Measurements from ENCODE around the gene ATAT1. TPM values are rescaled to one million over a fixed set of nuclear protein-coding genes. Genes with fewer than 3 reads are reported as not detected.
A peak's percentile ranks its signal among the peaks of the same experiment; 100 is the strongest.

ATAT1 gene
- total and polyA plus RNA-seq, 9 of the 15 experiments (the other 6 are each of a cell fraction or from before 2014, with no cell fraction given): 0.65 to 5.8 (median 1.6) TPM

DNA sequence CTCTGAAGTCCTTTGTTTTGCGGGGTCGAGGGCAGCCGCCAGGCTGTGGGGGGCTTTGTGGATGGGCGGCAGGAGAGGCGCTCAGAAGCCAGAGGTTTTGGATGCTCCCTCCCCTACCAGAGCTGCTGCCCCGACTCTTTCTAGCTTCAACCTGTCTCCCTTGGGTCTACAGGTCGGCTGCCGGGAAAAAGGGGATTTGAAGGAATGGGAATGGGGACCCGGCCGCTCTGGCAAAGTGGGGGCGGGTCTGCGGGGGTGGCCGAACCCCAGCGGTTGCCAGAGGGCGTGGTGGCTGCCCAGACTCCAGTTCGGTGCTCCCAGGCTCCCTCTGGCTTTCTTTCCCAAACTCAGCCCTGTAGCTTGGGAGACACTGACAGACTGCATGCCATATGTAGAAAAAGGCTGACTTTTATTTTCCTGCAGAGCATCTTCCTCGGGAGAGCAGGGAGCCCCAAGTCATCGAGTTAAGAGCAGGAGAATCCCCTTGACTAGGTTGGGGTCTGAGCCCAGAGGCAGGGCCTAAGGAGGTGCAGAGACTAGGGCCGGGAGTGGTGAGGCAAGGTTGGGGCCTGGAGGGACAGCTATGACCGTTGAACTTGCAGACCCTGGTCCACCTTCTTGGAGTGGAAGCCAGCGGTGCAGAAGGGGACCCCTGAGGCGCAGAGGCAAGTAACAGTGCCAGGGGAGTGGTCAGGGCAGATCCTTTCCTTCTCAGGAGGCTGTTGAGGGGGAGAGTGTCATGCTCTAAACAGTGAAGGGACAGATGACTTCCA lies 61.2 kb downstream of the ATAT1 start (continued):
- TF ChIP-seq NRF1 (conservative IDR thresholded peaks at IDR 0.05 in 1 of 2, IDR thresholded peaks at IDR 0.05 in 1 of 2) (no peak), THAP7 (CRISPR knock-in tag; IDR thresholded peaks at IDR 0.05) (0 out of 2 replicates have a peak, but pooled peaks have one; percentile 40), ZFX (CRISPR knock-in tag; IDR thresholded peaks at IDR 0.05) (no peak), RFX7 (CRISPR knock-in tag; IDR thresholded peaks at IDR 0.05) (no peak), SP2 (IDR thresholded peaks at IDR 0.05; ENCODE audit: extremely low read depth, low read depth, low read length, poor library complexity, severe bottlenecking) (no peak), TRIM28 (IDR thresholded peaks at IDR 0.05) (no peak), ZNF511 (CRISPR knock-in tag; IDR thresholded peaks at IDR 0.05) (0 out of 2 replicates have a peak, but pooled peaks have one; percentile 5), RBFOX2 (IDR thresholded peaks at IDR 0.05; ENCODE audit: low read depth, low read length) (peak; percentile 7), ETS2 (tag; IDR thresholded peaks at IDR 0.05; ENCODE audit: borderline replicate concordance, poor library complexity, severe bottlenecking) (no peak), CCAR2 (IDR thresholded peaks at IDR 0.05; ENCODE audit: low read depth, low read length) (no peak), ZBTB33 (CRISPR knock-in tag; IDR thresholded peaks at IDR 0.05) (no peak), HIVEP1 (CRISPR knock-in tag; IDR thresholded peaks at IDR 0.05) (no peak), CHD1 (IDR thresholded peaks at IDR 0.05; ENCODE audit: low read length) (peak; percentile 65), TFAP4 (CRISPR knock-in tag; IDR thresholded peaks at IDR 0.05; ENCODE audit: borderline replicate concordance) (no peak; the same call in 1 of the 2 replicates)
- TF ChIP-seq, protein P1, sequence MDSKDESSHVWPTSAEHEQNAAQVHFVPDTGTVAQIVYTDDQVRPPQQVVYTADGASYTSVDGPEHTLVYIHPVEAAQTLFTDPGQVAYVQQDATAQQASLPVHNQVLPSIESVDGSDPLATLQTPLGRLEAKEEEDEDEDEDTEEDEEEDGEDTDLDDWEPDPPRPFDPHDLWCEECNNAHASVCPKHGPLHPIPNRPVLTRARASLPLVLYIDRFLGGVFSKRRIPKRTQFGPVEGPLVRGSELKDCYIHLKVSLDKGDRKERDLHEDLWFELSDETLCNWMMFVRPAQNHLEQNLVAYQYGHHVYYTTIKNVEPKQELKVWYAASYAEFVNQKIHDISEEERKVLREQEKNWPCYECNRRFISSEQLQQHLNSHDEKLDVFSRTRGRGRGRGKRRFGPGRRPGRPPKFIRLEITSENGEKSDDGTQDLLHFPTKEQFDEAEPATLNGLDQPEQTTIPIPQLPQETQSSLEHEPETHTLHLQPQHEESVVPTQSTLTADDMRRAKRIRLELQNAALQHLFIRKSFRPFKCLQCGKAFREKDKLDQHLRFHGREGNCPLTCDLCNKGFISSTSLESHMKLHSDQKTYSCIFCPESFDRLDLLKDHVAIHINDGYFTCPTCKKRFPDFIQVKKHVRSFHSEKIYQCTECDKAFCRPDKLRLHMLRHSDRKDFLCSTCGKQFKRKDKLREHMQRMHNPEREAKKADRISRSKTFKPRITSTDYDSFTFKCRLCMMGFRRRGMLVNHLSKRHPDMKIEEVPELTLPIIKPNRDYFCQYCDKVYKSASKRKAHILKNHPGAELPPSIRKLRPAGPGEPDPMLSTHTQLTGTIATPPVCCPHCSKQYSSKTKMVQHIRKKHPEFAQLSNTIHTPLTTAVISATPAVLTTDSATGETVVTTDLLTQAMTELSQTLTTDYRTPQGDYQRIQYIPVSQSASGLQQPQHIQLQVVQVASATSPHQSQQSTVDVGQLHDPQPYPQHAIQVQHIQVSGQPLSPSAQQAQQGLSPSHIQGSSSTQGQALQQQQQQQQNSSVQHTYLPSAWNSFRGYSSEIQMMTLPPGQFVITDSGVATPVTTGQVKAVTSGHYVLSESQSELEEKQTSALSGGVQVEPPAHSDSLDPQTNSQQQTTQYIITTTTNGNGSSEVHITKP (IDR thresholded peaks at IDR 0.05; ENCODE audit: partially characterized antibody): no peak

Measured in K562 (cell line).